Choroid plexus epithelial cell (primary cell): ENCODE measurements around the gene OSTM1.
"Not testable (repeated sequence)": the region's sequence is repeated elsewhere in the genome, so short reads cannot be mapped to it uniquely, and the experiment has no call there.

Experiments
- DNase-seq: peaks from one replicate; pipeline ENCODE4 v3.0.0-alpha.2; 2010; ENCODE audit warnings: low read depth
- H3K4me3 ChIP-seq: 2 replicates; pipeline ENCODE4 v1.5.1; 2011; ENCODE audit warnings: low read depth, mild to moderate bottlenecking, control low read depth, low read length, moderate library complexity
- TF ChIP-seq, protein P1 (sequence below): conservative IDR thresholded peaks from 2 replicates; pipeline ENCODE4 v1.5.1; 2011; ENCODE audit warnings: low read depth, mild to moderate bottlenecking, control low read depth, inconsistent platforms, low read length, moderate library complexity

The OSTM1 gene

DNA sequence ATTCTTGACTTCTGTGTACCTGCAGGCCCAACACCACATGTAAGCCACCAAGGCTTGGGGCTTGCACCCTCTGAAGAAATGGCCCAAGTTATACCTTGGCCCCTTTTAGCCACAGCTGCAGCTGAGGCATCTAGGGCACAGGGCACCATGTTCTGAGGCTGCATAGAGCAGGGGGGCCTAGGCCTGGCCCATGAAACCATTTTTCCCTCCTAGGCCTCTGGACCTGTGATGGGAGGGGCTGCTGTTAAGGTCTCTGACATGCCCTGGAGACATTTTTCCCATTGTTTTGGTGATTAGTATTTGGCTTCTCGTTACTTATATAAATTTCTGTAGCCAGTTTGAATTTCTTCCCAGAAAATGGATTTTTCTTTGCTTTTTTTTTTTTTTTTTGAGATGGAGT, 66.2 kb downstream of the OSTM1 start:
- TF ChIP-seq, protein P1, sequence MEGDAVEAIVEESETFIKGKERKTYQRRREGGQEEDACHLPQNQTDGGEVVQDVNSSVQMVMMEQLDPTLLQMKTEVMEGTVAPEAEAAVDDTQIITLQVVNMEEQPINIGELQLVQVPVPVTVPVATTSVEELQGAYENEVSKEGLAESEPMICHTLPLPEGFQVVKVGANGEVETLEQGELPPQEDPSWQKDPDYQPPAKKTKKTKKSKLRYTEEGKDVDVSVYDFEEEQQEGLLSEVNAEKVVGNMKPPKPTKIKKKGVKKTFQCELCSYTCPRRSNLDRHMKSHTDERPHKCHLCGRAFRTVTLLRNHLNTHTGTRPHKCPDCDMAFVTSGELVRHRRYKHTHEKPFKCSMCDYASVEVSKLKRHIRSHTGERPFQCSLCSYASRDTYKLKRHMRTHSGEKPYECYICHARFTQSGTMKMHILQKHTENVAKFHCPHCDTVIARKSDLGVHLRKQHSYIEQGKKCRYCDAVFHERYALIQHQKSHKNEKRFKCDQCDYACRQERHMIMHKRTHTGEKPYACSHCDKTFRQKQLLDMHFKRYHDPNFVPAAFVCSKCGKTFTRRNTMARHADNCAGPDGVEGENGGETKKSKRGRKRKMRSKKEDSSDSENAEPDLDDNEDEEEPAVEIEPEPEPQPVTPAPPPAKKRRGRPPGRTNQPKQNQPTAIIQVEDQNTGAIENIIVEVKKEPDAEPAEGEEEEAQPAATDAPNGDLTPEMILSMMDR, result no peak
- no peak overlapping the region for H3K4me3 ChIP-seq
- DNase-seq, result no peak

DNA sequence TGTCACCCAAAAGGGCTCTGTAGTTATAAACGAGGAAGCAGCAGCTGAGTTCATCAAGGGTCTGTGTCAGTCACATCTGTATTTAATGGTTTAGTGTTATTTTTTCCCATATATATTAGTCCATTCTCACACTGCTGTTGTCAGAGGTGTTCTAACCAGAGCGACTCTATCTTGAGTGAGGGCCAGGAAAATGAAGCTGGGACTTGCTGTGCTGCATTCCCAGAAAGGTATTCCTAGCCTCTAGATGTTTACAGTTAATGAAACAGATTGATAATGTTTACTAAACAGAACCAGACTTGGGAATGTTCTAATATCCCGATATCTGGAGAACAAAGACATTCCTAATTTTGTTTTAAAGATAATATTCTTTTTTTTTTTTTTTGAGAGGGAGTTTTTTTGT, 68.6 kb downstream of the OSTM1 start:
- no peak for DNase-seq

GRCh38 chr6:108004861-108005260, 69.7 kb downstream of the OSTM1 start:
- no peak for DNase-seq
- TF ChIP-seq, protein P1, result no peak

More for the DNA sequence above, 68.6 kb downstream of the OSTM1 start:
- TF ChIP-seq, protein P1, result no peak
- H3K4me3 ChIP-seq, result no peak overlapping the region

DNA sequence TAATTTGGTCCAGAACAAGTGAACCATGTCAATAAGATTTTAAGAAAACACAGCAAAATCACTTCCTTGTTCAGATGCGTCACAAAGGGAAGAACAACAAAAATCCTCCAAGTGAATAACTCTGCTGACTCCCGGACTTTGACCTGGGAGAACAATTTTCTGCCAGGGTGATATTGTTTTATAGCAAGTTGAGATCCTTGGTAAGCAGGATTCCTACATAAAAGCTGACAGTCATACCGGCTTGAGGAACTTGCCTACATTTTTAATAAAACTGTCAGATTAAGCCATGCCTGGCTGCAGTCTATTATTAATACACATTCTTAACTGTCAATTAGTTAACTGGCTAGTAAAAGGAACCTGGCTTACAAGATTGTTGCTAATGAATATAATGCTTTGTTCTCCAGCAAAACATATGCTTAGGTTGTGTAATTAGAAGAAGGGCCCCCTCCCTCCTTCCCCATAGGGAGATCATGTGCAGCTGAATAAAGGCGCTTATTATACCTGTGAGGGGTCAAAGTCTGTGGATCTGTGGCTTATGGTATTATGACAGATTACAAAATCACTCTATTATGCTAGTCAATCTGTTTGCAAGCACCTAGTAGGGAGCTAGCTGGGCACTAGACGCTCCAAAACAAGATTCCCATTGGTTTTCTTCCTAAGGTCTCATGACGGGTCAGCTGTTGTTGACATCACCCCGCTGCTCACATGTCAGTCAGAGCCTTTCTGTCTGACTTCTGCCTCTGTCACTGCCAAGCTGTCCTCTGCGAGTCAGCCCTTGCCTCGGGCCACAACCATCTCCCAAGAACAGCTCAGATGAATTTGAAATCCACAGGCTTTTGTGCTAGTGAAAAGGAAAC, 71.9 kb downstream of the OSTM1 start:
- peak; percentile 31 for DNase-seq
- no peak overlapping the region for H3K4me3 ChIP-seq
- TF ChIP-seq, protein P1, result no peak

More at GRCh38 chr6:108004861-108005260, 69.7 kb downstream of the OSTM1 start:
- H3K4me3 ChIP-seq, result no peak overlapping the region

DNA sequence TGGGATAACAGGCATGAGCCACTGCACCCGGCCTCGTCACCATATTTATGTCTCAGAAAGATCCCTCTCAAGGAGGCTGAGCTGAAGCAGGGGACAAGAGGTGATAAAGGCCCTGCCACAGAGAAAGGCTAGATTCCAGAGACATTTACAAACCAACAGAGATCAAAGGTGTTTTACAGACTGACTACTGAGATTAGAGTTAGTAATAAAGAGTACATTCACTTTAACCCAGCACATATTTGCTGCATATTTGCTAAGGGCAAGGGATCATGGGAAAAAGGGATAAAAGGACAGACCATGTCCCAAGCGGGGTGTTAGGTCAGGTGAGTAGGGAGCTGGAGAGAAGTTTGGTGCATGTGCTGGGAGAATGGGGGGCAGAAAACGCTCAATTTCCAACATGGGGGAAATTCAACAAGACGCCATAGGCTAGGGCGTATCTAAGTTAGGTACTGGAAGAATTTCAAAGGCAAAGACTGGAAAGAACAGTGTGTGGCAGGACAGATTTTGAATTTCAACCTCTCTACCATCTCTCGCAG, 72.8 kb downstream of the OSTM1 start:
- TF ChIP-seq, protein P1, result no peak
- no peak for DNase-seq
- no peak overlapping the region for H3K4me3 ChIP-seq

DNA sequence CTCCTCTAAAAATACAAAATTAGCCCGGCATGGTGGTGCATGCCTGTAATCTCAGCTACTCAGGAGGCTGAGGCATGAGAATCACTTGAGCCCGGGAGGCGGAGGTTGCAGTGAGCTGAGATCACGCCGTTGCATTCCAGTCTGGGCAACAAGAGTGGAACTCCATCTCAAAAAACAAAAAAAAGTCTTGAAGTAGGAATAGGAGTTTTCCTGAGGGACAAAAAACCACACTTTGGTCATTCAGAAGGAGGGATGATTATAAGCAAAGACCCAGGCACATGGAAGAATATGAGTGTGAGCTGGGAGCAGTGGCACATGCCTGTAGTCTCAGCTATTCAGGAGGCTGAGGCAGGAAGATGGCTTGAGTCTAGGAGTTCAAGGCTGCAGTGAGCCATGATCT, 74.3 kb downstream of the OSTM1 start:
- not testable (repeated sequence) for H3K4me3 ChIP-seq, DNase-seq

- H3K4me3 ChIP-seq, result no peak overlapping the region
- no peak for DNase-seq
- TF ChIP-seq, protein P1, result no peak
Measured at GRCh38 chr6:107999341-107999740, 75.2 kb downstream of the OSTM1 start.
